HepG2 (cell line): Measurements from ENCODE around the gene SPPL2B. TPM values are rescaled to one million over a fixed set of nuclear protein-coding genes. Genes with fewer than 3 reads are reported as not detected.
A peak's percentile ranks its signal among the peaks of the same experiment; 100 is the strongest.

Source experiments
- CREB1 ChIP-seq, 2 experiments: fragments of 450-650 bp in 1 of 2; IDR thresholded peaks; 2 replicates each; pipeline ENCODE4 v1.6.1; 2016 to 2017; ENCODE audit warnings: control low read depth in 1 of 2, mild to moderate bottlenecking in 1 of 2, missing compliant biosample characterization in 1 of 2, missing genetic modification characterization in 1 of 2
- DZIP1 ChIP-seq: sonication (generic); formaldehyde crosslinking; IDR thresholded peaks from 2 replicates; pipeline ENCODE4 v1.5.0; 2020; ENCODE audit warnings: mild to moderate bottlenecking, missing genetic modification reagents
- JUN ChIP-seq: sonication (generic); formaldehyde crosslinking; IDR thresholded peaks from 2 replicates; pipeline ENCODE4 v1.4.0; 2020; ENCODE audit warnings: mild to moderate bottlenecking, missing genetic modification reagents
- PITX1 ChIP-seq: sonication (generic); formaldehyde crosslinking; IDR thresholded peaks from 2 replicates; pipeline ENCODE4 v1.5.1; 2020; ENCODE audit warnings: mild to moderate bottlenecking, missing genetic modification reagents
- RAD21 ChIP-seq: fragments of 450-650 bp; formaldehyde crosslinking; IDR thresholded peaks from 2 replicates; pipeline ENCODE4 v1.5.0; 2020; ENCODE audit warnings: mild to moderate bottlenecking
- SIX1 ChIP-seq: sonication (generic); formaldehyde crosslinking; IDR thresholded peaks from 2 replicates; pipeline ENCODE4 v1.4.0; 2020; ENCODE audit warnings: missing genetic modification reagents, borderline replicate concordance
- TCF12 ChIP-seq, 2 experiments: fragments of 450-650 bp in 1 of 2; sonication (generic) in 1 of 2; formaldehyde crosslinking in 1 of 2; IDR thresholded peaks; 2 replicates each; pipeline versions ENCODE4 v1.6.1 to v1.8.0; 2017 to 2022; ENCODE audit warnings: antibody characterized with exemption in 1 of 2, mild to moderate bottlenecking in 1 of 2, missing genetic modification reagents in 1 of 2, moderate library complexity in 1 of 2
- ZFP36L1 ChIP-seq: sonication (generic); formaldehyde crosslinking; IDR thresholded peaks from 2 replicates; pipeline ENCODE4 v1.8.0; 2022; ENCODE audit warnings: mild to moderate bottlenecking, missing genetic modification reagents, moderate library complexity
- ZFP41 ChIP-seq: sonication (generic); formaldehyde crosslinking; IDR thresholded peaks from 2 replicates; pipeline ENCODE4 v1.4.0; 2020; ENCODE audit warnings: mild to moderate bottlenecking, missing genetic modification reagents, borderline replicate concordance
- ZNF121 ChIP-seq: sonication (generic); formaldehyde crosslinking; IDR thresholded peaks from 2 replicates; pipeline ENCODE4 v1.5.0; 2020; ENCODE audit warnings: mild to moderate bottlenecking, missing genetic modification reagents
- ZNF136 ChIP-seq: sonication (generic); formaldehyde crosslinking; IDR thresholded peaks from 2 replicates; pipeline ENCODE4 v1.8.1; 2022; ENCODE audit warnings: low read depth, mild to moderate bottlenecking, moderate library complexity, missing genetic modification reagents
- ZNF512 ChIP-seq: sonication (generic); formaldehyde crosslinking; IDR thresholded peaks from 2 replicates; pipeline ENCODE4 v1.4.0; 2020; ENCODE audit warnings: mild to moderate bottlenecking, missing genetic modification reagents
- ZNF616 ChIP-seq: sonication (generic); formaldehyde crosslinking; IDR thresholded peaks from 2 replicates; pipeline ENCODE4 v1.5.0; 2020; ENCODE audit warnings: low read depth, mild to moderate bottlenecking, missing genetic modification reagents
- ZNF792 ChIP-seq: IDR thresholded peaks from 2 replicates; pipeline ENCODE4 v1.6.1; 2016
- ZSCAN29 ChIP-seq: sonication (generic); formaldehyde crosslinking; conservative IDR thresholded peaks from 2 replicates; pipeline ENCODE4 v1.4.0; 2020; ENCODE audit warnings: mild to moderate bottlenecking, missing genetic modification reagents
- polyA plus RNA-seq, 8 experiments: library from polyadenylated mRNA; depleted of rRNA in 3 of 8; stranded (reverse) in 7 of 8; unstranded in 1 of 8; fragments of >200 nt; fragmentation: Illumina TruSeq in 4 of 8; extraction: Trizol in 4 of 8; gene quantifications; 2 replicates each; pipeline versions ENCODE4 v1.2.1 to v1.2.3, GENCODE V29; 2011 to 2016; ENCODE audit warnings: low read depth in 4 of 8, missing spikeins in 1 of 8, mixed read lengths in 1 of 8; ENCODE audit not compliant: insufficient read depth in 1 of 8
- total RNA-seq, 5 experiments: library from RNA; depleted of rRNA; stranded (reverse); fragments of >200 nt; fragmentation: Illumina TruSeq; extraction: Trizol; gene quantifications; 2 replicates each; pipeline ENCODE4 v1.2.3, GENCODE V29; 2016; ENCODE audit warnings: low read depth in 1 of 5
- TF ChIP-seq, protein P1 (sequence below): sonication (generic); formaldehyde crosslinking; IDR thresholded peaks from 2 replicates; pipeline ENCODE4 v1.4.0; 2020; ENCODE audit warnings: missing genetic modification reagents, borderline replicate concordance
- TF ChIP-seq, protein P2 (sequence below): IDR thresholded peaks from 2 replicates; pipeline ENCODE4 v1.4.0; 2020; ENCODE audit warnings: mild to moderate bottlenecking, missing genetic modification reagents

Gene SPPL2B
- total and polyA plus RNA-seq, 2 of the 13 experiments (the other 11 are each of a cell fraction or from before 2014, with no cell fraction given), result 14.9 to 15.2 TPM

DNA sequence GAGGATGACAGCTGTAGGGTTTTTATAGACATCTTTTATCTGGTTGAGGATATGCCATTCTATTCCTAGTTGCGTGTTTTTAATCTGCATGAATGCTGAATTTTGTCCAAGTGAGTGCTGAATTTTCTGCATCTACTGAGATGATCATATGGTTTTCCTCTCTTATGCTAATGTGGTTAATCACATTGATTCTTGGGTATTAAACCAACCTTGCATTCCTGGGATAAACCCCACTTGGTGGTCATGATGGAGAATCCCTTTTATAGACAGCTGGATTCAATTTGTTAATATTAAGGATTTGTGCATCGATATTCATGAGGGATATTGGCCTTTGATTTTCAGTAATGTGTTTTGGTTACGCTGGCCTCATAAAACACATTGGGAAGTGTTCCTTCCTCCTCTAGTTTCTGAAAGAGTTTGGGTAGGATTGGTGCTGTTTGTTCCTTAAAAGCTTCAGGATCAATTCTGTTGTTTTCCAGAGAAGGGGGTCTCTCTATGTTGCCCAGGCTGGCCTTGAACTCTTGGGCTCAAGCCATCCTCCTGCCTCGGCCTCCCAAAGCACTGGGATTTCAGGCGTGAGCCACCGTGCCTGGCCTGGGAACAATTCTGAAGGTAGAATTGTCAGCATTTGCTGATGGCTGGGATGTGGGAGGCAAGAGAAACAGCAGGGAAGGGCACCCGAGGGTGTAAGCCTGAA, 13.2 kb upstream of the SPPL2B start (continued):
- TF ChIP-seq DZIP1 (CRISPR knock-in tag) (no peak), ZNF512 (CRISPR knock-in tag) (no peak), RAD21 (no peak), JUN (no peak), ZNF616 (CRISPR knock-in tag) (no peak), CREB1 (IDR thresholded peaks at IDR 0.05) (no peak), CREB1 (CRISPR knock-in tag; IDR thresholded peaks at IDR 0.05) (no peak), ZFP41 (no peak), ZNF121 (peak; percentile 41; the same call in 1 of the 2 replicates), ZNF136 (CRISPR knock-in tag) (no peak), ZSCAN29 (CRISPR knock-in tag) (no peak), SIX1 (no peak), ZNF792 (CRISPR knock-in tag) (no peak), PITX1 (no peak), ZFP36L1 (no peak), TCF12 (IDR thresholded peaks at IDR 0.05) (no peak), TCF12 (CRISPR knock-in tag; IDR thresholded peaks at IDR 0.05) (no peak)
- TF ChIP-seq, protein P1, sequence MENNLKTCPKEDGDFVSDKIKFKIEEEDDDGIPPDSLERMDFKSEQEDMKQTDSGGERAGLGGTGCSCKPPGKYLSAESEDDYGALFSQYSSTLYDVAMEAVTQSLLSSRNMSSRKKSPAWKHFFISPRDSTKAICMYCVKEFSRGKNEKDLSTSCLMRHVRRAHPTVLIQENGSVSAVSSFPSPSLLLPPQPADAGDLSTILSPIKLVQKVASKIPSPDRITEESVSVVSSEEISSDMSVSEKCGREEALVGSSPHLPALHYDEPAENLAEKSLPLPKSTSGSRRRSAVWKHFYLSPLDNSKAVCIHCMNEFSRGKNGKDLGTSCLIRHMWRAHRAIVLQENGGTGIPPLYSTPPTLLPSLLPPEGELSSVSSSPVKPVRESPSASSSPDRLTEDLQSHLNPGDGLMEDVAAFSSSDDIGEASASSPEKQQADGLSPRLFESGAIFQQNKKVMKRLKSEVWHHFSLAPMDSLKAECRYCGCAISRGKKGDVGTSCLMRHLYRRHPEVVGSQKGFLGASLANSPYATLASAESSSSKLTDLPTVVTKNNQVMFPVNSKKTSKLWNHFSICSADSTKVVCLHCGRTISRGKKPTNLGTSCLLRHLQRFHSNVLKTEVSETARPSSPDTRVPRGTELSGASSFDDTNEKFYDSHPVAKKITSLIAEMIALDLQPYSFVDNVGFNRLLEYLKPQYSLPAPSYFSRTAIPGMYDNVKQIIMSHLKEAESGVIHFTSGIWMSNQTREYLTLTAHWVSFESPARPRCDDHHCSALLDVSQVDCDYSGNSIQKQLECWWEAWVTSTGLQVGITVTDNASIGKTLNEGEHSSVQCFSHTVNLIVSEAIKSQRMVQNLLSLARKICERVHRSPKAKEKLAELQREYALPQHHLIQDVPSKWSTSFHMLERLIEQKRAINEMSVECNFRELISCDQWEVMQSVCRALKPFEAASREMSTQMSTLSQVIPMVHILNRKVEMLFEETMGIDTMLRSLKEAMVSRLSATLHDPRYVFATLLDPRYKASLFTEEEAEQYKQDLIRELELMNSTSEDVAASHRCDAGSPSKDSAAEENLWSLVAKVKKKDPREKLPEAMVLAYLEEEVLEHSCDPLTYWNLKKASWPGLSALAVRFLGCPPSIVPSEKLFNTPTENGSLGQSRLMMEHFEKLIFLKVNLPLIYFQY (CRISPR knock-in tag), result no peak
- TF ChIP-seq, protein P2, sequence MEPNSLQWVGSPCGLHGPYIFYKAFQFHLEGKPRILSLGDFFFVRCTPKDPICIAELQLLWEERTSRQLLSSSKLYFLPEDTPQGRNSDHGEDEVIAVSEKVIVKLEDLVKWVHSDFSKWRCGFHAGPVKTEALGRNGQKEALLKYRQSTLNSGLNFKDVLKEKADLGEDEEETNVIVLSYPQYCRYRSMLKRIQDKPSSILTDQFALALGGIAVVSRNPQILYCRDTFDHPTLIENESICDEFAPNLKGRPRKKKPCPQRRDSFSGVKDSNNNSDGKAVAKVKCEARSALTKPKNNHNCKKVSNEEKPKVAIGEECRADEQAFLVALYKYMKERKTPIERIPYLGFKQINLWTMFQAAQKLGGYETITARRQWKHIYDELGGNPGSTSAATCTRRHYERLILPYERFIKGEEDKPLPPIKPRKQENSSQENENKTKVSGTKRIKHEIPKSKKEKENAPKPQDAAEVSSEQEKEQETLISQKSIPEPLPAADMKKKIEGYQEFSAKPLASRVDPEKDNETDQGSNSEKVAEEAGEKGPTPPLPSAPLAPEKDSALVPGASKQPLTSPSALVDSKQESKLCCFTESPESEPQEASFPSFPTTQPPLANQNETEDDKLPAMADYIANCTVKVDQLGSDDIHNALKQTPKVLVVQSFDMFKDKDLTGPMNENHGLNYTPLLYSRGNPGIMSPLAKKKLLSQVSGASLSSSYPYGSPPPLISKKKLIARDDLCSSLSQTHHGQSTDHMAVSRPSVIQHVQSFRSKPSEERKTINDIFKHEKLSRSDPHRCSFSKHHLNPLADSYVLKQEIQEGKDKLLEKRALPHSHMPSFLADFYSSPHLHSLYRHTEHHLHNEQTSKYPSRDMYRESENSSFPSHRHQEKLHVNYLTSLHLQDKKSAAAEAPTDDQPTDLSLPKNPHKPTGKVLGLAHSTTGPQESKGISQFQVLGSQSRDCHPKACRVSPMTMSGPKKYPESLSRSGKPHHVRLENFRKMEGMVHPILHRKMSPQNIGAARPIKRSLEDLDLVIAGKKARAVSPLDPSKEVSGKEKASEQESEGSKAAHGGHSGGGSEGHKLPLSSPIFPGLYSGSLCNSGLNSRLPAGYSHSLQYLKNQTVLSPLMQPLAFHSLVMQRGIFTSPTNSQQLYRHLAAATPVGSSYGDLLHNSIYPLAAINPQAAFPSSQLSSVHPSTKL (CRISPR knock-in tag), result no peak
